Measurements from ENCODE around the gene TTLL8.

DNA sequence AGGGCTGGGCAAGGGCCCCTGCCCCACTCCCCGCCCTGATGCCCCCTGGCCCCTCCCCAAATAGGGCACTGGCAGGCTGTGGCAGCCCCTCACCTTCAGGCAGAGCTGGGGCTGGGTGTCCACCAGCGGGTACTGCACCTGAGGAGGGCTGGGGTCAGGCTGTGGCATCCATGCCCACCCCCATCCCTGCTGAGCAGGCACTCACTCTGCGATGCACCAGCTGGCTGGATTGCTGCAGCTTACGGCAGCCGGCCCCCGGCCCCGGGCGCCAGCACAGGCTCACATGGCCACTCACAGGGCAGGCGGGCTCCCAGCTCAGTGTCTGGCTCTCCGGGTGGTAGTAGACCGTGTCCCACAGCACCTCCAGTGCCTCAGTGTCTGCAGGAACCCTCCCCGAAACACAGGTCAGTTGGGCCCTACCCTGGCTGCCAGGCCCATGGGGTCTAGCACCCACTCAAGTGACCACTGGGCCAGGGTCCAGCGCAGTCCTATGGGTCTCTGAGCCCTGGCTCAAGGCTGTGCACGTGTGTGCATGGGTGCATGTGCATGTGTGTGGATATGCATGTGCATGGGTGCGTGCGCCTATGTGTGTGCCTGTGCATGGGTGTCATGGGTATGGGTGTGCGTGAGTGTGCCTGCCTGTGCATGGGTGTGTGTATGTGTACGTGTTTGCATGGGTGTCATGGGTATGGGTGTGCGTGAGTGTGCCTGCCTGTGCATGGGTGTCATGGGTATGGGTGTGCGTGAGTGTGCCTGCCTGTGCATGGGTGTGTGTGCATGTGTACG lies 60.0 kb downstream of the TTLL8 start:
- TF ChIP-seq TARDBP (IDR thresholded peaks at IDR 0.05): no peak
- TF ChIP-seq CTBP1 (IDR thresholded peaks at IDR 0.05; ENCODE audit: borderline replicate concordance): no peak
- no peak for TF ChIP-seq NFRKB (IDR thresholded peaks at IDR 0.05)
- no peak for TF ChIP-seq HDGF (IDR thresholded peaks at IDR 0.05; ENCODE audit: borderline replicate concordance)
- no peak for TF ChIP-seq BHLHE40 (IDR thresholded peaks at IDR 0.05; ENCODE audit: borderline replicate concordance)
- TF ChIP-seq FOXM1 (IDR thresholded peaks at IDR 0.05; ENCODE audit: borderline replicate concordance): no peak
- no peak for TF ChIP-seq SUZ12 (IDR thresholded peaks at IDR 0.05)
- no peak for TF ChIP-seq ELF4 (IDR thresholded peaks at IDR 0.05)
- TF ChIP-seq FOXK2 (IDR thresholded peaks at IDR 0.05): no peak
- no peak for TF ChIP-seq SP1 (IDR thresholded peaks at IDR 0.05)
- TF ChIP-seq ZNF384 (IDR thresholded peaks at IDR 0.05): no peak
- no peak for TF ChIP-seq ARNT (IDR thresholded peaks at IDR 0.05)
- TF ChIP-seq L3MBTL2 (conservative IDR thresholded peaks at IDR 0.05): no peak
